GM06990 (cell line): Measurements from ENCODE around the gene TMEM165.

Experiments
- DNase-seq: peaks from one replicate; pipeline ENCODE4 v3.0.0-alpha.2; 2011; ENCODE audit not compliant: insufficient read length; ENCODE audit errors: extremely low read depth
- H3K27me3 ChIP-seq: replicated peaks from 2 replicates; pipeline ENCODE4 v1.6.0; 2011; ENCODE audit warnings: low read length; ENCODE audit not compliant: control insufficient read depth, insufficient read depth
- H3K36me3 ChIP-seq: 2 replicates; pipeline ENCODE4 v1.5.1; 2011; ENCODE audit warnings: low read length; ENCODE audit not compliant: control insufficient read depth, insufficient read depth
- H3K4me3 ChIP-seq: replicated peaks from 2 replicates; pipeline ENCODE4 v1.5.1; 2011; ENCODE audit warnings: low read depth, mild to moderate bottlenecking, control low read depth, low read length
- CTCF ChIP-seq: IDR thresholded peaks from 2 replicates; pipeline ENCODE4 v1.5.1; 2011; ENCODE audit warnings: low read length, control low read depth, mild to moderate bottlenecking, inconsistent platforms; ENCODE audit not compliant: insufficient read depth, poor library complexity, severe bottlenecking

Gene TMEM165

GRCh38 chr4:55396308-55397125 is 760 bp downstream of the TMEM165 start:
- Histone ChIP-seq H3K27me3 (no peaks in the 10 kb centered on the region), H3K36me3 (no peaks in the 10 kb centered on the region)
- DNase-seq, result peak; percentile 56

GRCh38 chr4:55397126-55397436 is 1.3 kb downstream of the TMEM165 start:
- TF ChIP-seq CTCF, result no peak
- DNase-seq, result no peak
- Histone ChIP-seq H3K4me3 (peak overlapping the region; percentile 82), H3K27me3 (no peaks in the 10 kb centered on the region), H3K36me3 (no peaks in the 10 kb centered on the region)

More at GRCh38 chr4:55396308-55397125, 760 bp downstream of the TMEM165 start:
- TF ChIP-seq CTCF, result no peak
- H3K4me3 ChIP-seq, result peak overlapping the region; percentile 82

GRCh38 chr4:55397520-55398321 is 2.0 kb downstream of the TMEM165 start:
- H3K27me3 ChIP-seq, result no peaks in the 10 kb centered on the region
- H3K36me3 ChIP-seq, result no peaks in the 10 kb centered on the region
- no peak for DNase-seq
- no peak for TF ChIP-seq CTCF
- peak overlapping the region; percentile 82 for H3K4me3 ChIP-seq

GRCh38 chr4:55398461-55398860 is 2.7 kb downstream of the TMEM165 start:
- DNase-seq, result no peak
- Histone ChIP-seq H3K4me3 (peak overlapping the region; percentile 82), H3K36me3 (no peaks in the 10 kb centered on the region), H3K27me3 (no peaks in the 10 kb centered on the region)
- TF ChIP-seq CTCF, result no peak

- DNase-seq, result no peak
- no peaks in the 10 kb centered on the region for H3K27me3 ChIP-seq
These were observed 3.2 kb downstream of the TMEM165 start for GRCh38 chr4:55398966-55399365.

More at GRCh38 chr4:55398966-55399365, 3.2 kb downstream of the TMEM165 start:
- Histone ChIP-seq H3K36me3 (no peaks in the 10 kb centered on the region; the same call in 1 of the 2 replicates), H3K4me3 (peak overlapping the region; percentile 82)
- TF ChIP-seq CTCF, result no peak
